Stimulated activated CD8-positive, alpha-beta memory T cell treated with anti-CD3 and anti-CD28 coated beads, Interleukin-12 subunit alpha, Interleukin-12 subunit beta, amount 100 ng/mL, for 24 hours (primary cell): ENCODE data around the gene NID2.

Experiments used
- DNase-seq: peaks from one replicate; pipeline ENCODE4 v3.0.0-alpha.2; 2020; ENCODE audit errors: extremely low read depth

NID2 gene, protein sequence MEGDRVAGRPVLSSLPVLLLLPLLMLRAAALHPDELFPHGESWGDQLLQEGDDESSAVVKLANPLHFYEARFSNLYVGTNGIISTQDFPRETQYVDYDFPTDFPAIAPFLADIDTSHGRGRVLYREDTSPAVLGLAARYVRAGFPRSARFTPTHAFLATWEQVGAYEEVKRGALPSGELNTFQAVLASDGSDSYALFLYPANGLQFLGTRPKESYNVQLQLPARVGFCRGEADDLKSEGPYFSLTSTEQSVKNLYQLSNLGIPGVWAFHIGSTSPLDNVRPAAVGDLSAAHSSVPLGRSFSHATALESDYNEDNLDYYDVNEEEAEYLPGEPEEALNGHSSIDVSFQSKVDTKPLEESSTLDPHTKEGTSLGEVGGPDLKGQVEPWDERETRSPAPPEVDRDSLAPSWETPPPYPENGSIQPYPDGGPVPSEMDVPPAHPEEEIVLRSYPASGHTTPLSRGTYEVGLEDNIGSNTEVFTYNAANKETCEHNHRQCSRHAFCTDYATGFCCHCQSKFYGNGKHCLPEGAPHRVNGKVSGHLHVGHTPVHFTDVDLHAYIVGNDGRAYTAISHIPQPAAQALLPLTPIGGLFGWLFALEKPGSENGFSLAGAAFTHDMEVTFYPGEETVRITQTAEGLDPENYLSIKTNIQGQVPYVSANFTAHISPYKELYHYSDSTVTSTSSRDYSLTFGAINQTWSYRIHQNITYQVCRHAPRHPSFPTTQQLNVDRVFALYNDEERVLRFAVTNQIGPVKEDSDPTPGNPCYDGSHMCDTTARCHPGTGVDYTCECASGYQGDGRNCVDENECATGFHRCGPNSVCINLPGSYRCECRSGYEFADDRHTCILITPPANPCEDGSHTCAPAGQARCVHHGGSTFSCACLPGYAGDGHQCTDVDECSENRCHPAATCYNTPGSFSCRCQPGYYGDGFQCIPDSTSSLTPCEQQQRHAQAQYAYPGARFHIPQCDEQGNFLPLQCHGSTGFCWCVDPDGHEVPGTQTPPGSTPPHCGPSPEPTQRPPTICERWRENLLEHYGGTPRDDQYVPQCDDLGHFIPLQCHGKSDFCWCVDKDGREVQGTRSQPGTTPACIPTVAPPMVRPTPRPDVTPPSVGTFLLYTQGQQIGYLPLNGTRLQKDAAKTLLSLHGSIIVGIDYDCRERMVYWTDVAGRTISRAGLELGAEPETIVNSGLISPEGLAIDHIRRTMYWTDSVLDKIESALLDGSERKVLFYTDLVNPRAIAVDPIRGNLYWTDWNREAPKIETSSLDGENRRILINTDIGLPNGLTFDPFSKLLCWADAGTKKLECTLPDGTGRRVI (N-terminal part only)

DNA sequence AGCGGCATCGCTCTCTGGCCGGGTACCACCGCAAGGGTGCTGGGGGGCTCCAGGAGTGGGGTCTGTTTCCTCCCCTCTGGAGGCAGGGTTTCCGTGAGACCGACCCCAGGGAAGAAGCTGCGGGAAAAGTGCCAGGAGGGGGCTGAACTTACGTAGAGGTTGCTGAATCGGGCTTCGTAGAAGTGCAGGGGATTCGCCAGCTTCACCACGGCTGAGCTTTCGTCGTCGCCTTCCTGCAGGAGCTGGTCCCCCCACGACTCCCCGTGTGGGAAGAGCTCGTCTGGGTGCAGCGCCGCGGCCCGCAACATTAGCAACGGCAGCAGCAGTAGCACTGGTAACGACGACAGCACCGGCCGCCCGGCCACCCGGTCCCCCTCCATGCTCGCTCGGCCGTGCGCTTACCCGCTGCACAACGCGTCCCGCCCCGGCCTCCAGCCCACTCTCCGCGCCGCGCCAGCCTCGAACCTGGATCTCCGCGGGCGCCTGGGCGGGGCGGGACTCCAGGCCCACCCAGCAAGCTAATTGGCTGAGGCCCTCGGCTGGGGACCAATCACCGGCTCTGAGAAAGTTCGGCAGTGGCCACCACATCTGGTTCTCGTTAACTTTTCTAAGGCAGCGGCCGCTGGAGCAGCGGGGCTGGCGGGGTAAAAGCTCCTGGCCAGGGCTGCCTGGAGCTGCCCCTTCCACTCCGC lies at the start of gene NID2:
Gene NID2, minus strand, starts transcription at position 445 of the 692 bp plus-strand sequence. Its CDS starts 65 bp downstream, at position 380.
- no peak for DNase-seq

DNA sequence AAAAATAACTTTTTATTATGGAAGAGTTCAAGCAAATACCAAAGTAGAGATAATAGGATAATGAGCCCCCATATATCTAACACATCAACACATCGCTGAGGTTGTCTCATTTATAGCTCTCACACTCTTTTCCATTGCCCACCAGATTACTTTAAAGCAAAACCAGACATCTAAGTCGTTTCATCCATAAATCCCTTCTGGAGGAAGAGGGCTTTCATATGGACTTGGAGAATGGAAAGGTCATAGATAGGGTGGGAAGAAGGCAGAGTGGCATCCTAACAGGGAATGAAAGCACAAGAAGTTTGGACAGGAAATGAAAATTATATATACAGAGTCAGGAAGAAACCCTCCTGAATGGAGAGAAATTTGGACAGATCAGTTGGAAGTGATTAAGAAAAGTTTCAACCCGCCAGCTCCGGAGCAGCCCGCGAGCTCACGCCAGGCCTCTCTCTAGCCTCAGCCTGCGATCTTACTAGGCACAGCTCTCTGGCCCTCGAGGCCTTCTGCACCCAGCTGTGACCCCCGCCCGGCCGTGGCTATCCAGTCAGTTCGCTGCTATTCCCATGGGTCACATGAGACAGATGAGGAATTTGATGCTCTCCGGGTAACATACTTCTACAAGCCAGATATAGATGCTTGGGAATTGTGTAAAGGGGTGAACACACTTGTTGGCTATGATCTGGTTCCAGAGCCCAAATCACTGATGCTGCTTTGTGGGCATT lies 48.4 kb upstream of the NID2 start:
- no peak for DNase-seq

DNA sequence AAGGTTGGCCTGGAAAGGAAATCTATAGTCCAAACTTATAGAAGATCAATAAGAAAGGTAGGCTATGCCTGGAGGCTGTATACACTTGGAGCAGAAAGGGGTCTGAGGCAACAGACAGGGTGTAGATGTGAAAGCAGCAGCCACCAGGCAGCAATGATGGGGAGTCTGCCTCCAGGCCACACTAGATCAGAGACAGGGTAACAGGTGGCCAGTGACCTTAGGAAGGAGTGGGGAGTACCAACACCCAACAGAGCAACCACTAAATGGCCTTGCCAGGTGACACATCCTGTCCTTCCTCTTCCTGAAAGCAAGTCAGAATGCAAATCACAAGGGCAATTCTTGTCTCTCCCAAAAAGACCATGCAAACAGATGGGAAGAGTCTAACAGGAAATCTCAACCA lies 46.4 kb upstream of the NID2 start:
- no peak for DNase-seq

DNA sequence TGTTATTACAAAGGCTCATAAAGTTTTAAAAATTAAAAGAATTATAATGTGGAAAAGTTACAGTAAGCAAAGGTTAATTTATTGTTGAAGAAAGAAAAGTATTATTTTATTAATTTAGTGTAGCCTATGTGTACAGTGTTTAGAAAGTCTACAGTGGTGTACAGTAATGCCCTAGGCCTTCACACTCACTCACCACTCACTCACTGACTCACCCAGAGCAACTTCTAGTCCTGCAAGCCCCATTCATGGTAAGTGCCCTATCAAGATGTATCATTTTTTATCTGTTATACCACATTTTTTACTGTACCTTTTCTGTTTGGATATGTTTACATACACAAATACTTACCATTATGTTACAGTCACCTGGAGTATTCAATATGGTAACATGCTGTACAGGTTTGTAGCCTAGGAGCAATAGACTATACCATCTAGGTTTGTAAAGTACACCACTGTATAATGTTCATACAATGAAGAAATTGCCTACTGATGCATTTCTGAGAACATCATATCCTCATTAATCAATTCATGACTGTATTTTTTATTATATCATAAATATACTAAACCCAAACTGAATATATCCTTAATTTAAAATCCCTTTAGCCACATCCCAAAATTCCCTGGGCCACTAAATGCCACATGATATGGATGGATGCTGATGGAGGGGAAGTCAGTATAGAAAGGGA lies 43.6 kb upstream of the NID2 start:
- no peak for DNase-seq

DNA sequence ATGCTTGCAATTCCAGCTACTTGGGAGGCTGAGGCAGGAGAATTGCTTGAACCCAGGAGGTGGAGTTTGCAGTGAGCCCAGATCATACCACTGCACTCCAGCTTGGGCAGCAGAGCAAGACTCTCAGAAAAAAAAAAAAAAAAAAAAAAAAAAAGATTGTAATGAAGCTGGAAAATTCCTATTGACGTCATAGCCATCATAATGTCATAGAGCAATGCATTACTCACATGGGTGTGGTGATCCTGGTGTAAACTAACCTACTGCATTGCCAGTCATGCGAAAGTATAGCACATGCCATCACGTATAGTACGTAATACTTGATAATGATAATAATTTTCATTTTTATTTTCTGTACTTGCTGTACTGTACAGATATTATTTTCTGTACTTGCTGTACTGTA lies 42.7 kb upstream of the NID2 start:
- DNase-seq = no peak

DNA sequence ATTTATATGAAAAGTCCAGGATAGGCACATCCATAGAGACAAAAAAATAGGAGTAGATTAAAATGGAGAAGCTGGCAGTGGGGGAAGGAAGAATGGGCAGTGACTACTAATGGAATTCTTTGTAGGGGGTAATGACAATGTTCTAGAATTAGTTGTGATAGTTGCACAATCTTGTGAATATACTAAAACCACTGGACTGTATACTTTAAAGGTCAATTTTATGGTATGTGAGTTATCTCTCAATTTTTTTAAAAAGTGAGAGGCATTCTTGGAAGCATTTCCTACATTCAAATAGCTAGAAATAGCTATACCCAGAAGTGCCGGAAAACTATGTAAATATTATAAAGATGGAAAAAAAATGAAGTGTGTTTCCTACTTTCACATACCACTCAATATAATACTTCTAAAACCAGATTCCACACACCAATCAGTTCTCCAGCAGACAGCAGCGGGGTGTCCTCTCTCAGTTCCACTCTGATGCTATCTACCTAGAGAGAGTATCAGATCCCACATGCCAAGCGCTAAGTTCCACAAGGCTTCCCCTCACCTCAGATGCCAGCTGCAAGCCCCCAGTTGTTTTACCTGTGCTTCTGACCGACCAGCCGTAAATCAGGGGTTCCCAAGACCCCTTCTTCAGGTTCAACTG lies 41.7 kb upstream of the NID2 start:
- DNase-seq = no peak

DNA sequence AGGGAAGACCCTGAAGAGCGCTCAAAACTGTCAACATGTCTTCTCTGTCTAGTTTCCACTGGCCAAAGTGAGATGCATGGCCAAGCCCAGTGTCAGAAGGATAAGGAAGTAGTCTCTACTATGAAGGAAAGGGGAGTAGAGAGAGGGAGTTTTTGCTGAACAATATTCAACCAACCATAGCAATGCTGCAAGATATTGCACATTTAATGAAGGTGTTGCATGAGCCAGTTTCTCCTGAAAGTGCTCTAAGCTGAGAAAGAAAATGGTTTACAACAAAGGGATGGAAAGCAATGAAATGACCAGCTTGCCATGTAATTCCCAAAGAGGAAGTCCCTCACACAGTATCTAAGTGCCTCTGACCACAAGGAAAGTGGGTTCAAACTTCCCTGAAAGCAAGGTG lies 40.0 kb upstream of the NID2 start:
- no peak for DNase-seq

DNA sequence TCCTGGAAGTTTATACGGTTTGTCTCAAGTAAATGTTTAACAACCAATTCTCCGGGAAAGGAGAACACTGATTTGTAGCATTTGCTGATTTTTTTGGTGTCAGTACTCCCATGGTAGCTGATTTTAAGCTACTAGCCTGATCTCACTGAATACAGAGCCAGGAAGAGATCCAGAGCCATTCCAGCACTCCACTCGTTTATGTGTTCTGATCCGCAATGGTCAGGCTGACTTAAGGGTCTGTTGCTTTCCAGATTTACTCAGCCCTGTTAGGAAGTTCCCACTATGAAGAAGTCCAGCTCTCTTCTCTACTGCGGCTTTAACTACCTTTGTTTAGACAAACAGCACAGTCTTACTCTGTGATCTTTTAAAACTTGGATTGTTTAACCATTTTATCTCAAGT lies 38.0 kb upstream of the NID2 start:
- DNase-seq = no peak

DNA sequence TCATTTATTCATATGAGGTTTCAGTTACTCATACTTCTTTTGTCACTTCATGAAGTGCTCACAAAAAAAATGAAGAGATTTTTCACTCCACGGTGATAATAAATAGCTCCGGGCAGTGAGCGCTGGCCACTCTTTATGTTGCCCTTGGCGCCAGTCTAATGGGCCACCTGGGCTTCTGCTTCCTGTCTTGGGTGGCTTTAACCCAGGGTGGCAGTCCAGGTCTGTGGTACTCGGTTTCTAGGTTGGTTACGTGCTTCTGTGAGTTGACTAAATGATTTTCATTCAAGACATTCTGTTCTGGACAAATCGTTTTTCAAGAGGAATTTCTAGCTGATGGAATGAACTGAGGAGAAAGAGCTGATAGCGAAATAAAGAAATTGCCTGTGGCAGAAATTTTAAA lies 34.6 kb upstream of the NID2 start:
- no peak for DNase-seq

DNA sequence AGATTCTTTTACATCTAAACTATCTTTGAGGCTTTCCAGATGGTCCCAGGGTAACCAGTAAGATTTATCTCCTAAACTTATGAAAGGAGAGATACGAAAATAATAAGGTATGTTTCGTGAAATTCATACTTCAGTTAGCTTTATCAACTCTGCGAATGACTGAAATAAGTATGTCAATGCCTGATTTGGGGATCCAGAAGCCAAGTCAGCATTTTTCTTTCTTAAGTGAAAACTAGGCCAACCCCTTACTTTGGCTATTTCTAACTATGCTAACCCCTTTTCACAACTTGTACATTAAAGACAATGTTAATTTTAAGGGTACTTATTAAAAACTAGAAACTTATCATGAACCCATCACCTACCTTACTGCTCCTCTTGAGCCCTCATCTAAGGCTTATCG lies 26.9 kb upstream of the NID2 start:
- no peak for DNase-seq

DNA sequence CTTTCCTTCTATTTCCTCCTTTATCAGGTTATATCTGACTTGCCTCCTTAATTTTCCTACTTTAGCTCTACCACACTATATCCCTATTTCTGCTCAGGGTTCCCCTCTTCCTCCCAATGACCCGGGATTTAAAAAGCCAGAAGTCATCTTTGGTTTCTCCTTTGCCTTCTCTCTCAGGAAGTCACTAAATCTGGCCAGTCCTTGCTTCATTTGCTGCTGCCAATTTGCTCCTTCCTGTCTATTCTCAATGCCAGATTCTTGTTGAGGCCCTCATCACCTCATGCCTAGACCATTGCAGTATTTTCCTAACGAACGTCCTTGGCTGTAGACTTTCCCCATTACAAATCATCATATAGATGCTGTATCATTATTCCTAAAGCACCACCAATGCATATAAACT lies 26.5 kb upstream of the NID2 start:
- DNase-seq = no peak

DNA sequence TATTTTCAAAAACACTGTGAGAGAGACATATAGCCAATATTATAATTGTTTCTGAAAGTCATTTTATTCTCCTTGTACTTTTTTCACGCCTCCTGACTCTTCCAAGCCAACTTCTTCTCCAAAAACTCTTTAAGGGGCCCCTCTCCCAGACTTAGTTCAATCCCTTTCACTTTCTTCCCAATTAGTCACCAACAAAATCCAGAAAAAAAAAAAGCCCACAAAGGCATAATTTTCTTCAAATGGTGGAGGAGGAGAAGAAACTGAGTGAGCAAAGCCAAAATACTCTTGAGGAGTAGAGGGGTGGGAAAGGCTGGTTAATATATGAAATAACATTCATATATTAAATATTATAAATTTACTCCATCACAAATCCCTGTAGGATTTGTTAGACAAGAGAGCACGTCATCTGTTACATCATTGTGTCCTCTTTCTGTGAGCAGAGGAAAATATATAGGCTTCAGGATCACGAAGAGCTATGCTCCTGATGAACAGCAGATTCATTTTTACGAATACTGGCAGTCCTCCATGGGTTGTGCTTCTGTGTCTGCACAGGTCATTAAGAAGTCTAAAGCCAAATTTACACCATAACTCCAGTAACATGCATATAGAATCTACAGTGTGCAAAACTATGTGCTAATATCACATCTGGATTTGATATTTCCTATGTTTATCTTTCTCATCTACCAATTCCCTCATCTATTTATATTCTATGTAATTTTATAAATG lies 25.9 kb upstream of the NID2 start:
- DNase-seq = no peak

DNA sequence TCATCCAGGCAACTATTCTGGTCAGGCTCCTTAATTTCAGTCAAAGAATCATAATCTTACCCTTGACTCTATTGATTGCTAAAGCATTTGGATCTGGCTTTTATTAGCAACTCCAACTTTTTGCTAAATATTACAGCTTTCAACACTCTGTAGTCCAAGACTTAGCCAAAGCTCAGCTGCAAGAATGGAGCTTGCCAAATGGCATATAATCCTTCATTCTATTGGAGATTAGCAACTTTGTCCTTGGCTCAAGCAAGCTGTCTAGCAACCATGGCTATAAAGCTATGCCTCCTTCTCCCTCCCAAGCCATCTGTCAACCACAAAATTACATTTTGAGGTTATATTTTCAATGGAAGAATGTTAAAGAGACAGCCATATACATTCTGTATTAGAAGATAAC lies 23.1 kb upstream of the NID2 start:
- no peak for DNase-seq

DNA sequence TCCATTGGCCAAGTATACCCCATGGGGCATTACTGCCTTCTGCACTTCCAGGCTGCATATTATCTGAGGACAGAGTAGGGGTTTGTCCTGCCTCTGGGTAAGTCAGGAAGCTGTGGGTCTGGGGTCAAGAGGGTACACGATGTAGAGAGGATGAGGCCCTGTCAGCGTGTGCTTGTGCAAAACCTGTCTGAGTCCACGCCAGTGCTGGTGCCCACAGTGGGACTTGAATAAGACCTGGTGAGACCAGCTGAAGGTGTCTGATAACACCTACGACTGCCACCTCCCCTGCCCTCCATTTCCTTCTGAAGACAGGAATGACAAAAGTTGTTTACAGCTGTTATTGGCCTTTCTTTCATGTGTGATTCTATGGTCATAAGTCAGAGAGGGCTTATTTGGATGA lies 22.1 kb upstream of the NID2 start:
- no peak for DNase-seq

DNA sequence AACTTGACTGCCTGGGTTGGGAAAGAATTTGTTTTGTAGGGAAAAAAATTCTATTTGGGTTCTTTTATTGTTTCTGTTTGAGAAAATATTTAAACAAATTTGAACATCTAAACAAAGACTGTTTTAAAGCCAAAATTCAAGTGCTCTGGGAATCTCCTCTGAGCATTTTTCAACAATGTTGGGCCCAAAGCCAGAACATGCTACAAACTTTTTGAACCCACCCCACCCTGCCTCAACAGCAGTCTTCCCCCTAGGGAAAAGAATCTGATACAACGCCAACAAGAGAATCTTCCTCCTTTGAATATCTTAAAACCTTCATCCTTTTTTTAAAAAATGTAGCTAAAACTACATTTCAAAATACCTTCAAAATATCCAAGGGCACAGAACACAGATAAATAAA lies 20.4 kb upstream of the NID2 start:
- DNase-seq = no peak

DNA sequence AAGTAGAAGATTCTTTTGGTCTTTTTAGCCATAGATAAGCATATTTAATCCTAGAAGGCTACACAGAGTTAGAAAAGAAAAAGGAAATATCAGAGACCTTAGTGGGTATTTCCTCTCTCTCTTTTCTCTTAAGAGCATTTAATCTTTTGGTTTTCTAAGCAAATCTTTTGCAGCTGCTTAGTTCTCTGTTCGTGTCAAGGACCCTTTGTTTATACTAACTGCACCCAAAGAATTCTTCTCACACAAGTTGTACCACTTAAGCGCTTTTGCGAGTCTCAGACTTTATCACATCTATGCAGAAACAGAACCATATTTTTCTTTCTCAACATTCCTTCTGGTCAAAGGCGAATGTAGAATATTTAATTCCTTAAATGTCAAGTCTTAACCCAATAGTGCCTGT lies 17.9 kb upstream of the NID2 start:
- DNase-seq = no peak

DNA sequence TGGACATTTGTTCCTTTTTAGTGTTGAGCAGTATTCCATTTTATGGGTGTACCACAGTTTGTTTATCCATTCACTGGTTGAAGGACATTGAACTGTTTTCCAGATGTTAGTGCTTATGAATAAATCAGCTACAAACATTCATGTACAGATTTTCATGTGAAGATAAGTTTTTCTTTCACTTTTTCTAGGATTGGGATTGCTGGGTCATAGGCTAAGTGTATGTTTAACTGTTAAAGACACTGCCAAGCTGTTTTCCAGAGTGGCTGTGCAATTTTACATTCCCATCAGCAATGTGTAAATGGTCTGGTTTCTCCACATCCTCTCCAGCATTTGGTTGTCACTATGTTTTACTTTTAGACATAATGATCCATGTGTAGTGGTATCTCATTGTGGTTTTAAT lies 14.0 kb upstream of the NID2 start:
- no peak for DNase-seq

DNA sequence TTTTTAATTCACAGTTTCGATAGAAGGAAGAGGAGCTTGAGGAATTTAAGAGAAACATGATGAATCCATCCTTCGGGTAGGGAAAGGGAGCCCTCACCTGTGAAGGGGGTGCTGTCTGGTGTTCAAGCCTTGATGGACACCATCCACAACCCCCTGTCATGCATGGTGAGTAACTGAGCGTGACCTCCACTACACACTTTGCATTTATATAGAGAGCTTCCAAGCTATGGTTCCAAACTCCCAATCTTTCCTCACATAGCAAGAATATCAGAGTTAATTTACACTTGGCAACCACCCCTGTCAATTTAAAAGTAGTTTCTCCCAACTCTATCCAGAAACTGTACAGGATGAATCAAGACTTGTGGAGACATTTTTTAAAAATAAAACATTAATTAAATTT lies 13.1 kb upstream of the NID2 start:
- no peak for DNase-seq
